ENCODE data around the gene DYNLT4. TPM values are rescaled to one million over a fixed set of nuclear protein-coding genes. Genes with fewer than 3 reads are reported as not detected.

Gene DYNLT4
- polyA plus RNA-seq, 1 of the 3 experiments (the other 2 are of a cell fraction): 0.61 TPM

GRCh38 chr1:44792736-44793502 lies 14.2 kb downstream of the DYNLT4 start:
- 85% methylated on average over 7 of the region's 9 CpGs for WGBS (ENCODE audit: low lambda C conversion rate)

GRCh38 chr1:44790968-44791801 lies 16.0 kb downstream of the DYNLT4 start:
- no peak overlapping the region for H2AFZ ChIP-seq (ENCODE audit: low read depth)
- no peaks in the 10 kb centered on the region for H3K27me3 ChIP-seq (ENCODE audit: insufficient read depth)
- ChIA-PET CTCF (interaction anchor here (0.6 to 1.1 kb wide), 4 partner anchors 8 to 62 kb away, joined by 3 to 5 read pairs (median 3); partner anchors contain the start of genes KIF2C and PLK3), POLR2A (interaction anchor here (0.9 to 1.6 kb wide), 3 partner anchors 9 to 16 kb away, joined by 3 to 5 read pairs (median 3); partner anchors contain the start of genes PLK3 and RPS8)
- H3K9me3 ChIP-seq: no peaks in the 10 kb centered on the region
- DNase-seq: no peak
- no peak overlapping the region for H3K9ac ChIP-seq
- no peaks in the 10 kb centered on the region for H3K9me2 ChIP-seq
- peaks cover 0 to 5% of the 10 kb centered on the region in 2 experiments; a peak in 1 of 4 replicates for H3K4me1 ChIP-seq (ENCODE audit: control insufficient read depth in 1 of 2, insufficient read depth in 2 of 2, low read depth in 1 of 2, low read length in 1 of 2)
- TF ChIP-seq EP300 (IDR thresholded peaks at IDR 0.05; ENCODE audit: borderline replicate concordance in 1 of 2, low read depth in 1 of 2, low read length in 1 of 2): no peak
- TF ChIP-seq MAX (IDR thresholded peaks at IDR 0.05; ENCODE audit: low read depth): no peak
- TF ChIP-seq ELF1 (IDR thresholded peaks at IDR 0.05): no peak
- TF ChIP-seq FOXJ3 (CRISPR knock-in tag; IDR thresholded peaks at IDR 0.05): no peak
- TF ChIP-seq NFIC (IDR thresholded peaks at IDR 0.05; ENCODE audit: borderline replicate concordance): no peak
- TF ChIP-seq ZBTB33 (IDR thresholded peaks at IDR 0.05; ENCODE audit: borderline replicate concordance, low read depth): no peak
- TF ChIP-seq NRF1 (IDR thresholded peaks at IDR 0.05; ENCODE audit: low read depth, low read length): no peak
- no peak for TF ChIP-seq RCOR1 (IDR thresholded peaks at IDR 0.05; ENCODE audit: low read length)
- TF ChIP-seq REST (IDR thresholded peaks at IDR 0.05; ENCODE audit: low read depth, low read length): no peak
- no peak for TF ChIP-seq RXRA (IDR thresholded peaks at IDR 0.05; ENCODE audit: borderline replicate concordance, low read depth)
- TF ChIP-seq YY1 (IDR thresholded peaks at IDR 0.05; ENCODE audit: low read depth): no peak
- no peak for TF ChIP-seq GABPA (IDR thresholded peaks at IDR 0.05; ENCODE audit: low read depth)
- TF ChIP-seq FOXM1 (IDR thresholded peaks at IDR 0.05; ENCODE audit: low read depth): no peak
- H3K27ac ChIP-seq (ENCODE audit: low read depth in 2 of 2, low read length in 1 of 2): no peak overlapping the region
- H4K20me1 ChIP-seq (ENCODE audit: insufficient read depth): no peaks in the 10 kb centered on the region
- H3F3A ChIP-seq (replicated peaks; ENCODE audit: insufficient read depth): peaks cover 4% of the 10 kb centered on the region
- H3K79me2 ChIP-seq (ENCODE audit: insufficient read depth): no peaks in the 10 kb centered on the region
- no peak overlapping the region for H3K4me2 ChIP-seq
- H3K36me3 ChIP-seq (replicated peaks in 1 of 2; ENCODE audit: control insufficient read depth in 1 of 2, insufficient read depth in 2 of 2, low read length in 1 of 2): no peaks in the 10 kb centered on the region
- 73% methylated on average over 5 of the region's 7 CpGs for WGBS (ENCODE audit: low lambda C conversion rate)
- H3K4me3 ChIP-seq (ENCODE audit: low read depth in 2 of 2, low read length in 1 of 2): no peak overlapping the region

More at GRCh38 chr1:44792736-44793502, 14.2 kb downstream of the DYNLT4 start:
- TF ChIP-seq MAX (IDR thresholded peaks at IDR 0.05; ENCODE audit: low read depth): no peak
- Histone ChIP-seq H2AFZ (ENCODE audit: low read depth) (no peak overlapping the region), H3K4me2 (no peak overlapping the region), H3K4me1 (ENCODE audit: control insufficient read depth in 1 of 2, insufficient read depth in 2 of 2, low read depth in 1 of 2, low read length in 1 of 2) (peaks cover 0 to 5% of the 10 kb centered on the region in 2 experiments; a peak in 1 of 4 replicates), H3K79me2 (ENCODE audit: insufficient read depth) (no peaks in the 10 kb centered on the region), H3K27me3 (ENCODE audit: insufficient read depth) (no peaks in the 10 kb centered on the region), H3K4me3 (ENCODE audit: low read depth in 2 of 2, low read length in 1 of 2) (no peak overlapping the region), H3F3A (replicated peaks; ENCODE audit: insufficient read depth) (peaks cover 9% of the 10 kb centered on the region), H3K36me3 (replicated peaks in 1 of 2; ENCODE audit: control insufficient read depth in 1 of 2, insufficient read depth in 2 of 2, low read length in 1 of 2) (no peaks in the 10 kb centered on the region), H3K9me2 (no peaks in the 10 kb centered on the region), H3K27ac (ENCODE audit: low read depth in 2 of 2, low read length in 1 of 2) (no peak overlapping the region), H3K9me3 (no peaks in the 10 kb centered on the region), H3K9ac (no peak overlapping the region), H4K20me1 (ENCODE audit: insufficient read depth) (no peaks in the 10 kb centered on the region)
- CTCF ChIA-PET: interaction anchor here (0.9 to 1.3 kb wide), 2 partner anchors 62 to 218 kb away, joined by 3 to 4 read pairs; partner anchors contain the start of genes HECTD3 and RNU5D-1
- POLR2A ChIA-PET: interaction anchor here (1.1 to 1.5 kb wide), 3 partner anchors 15 to 21 kb away, joined by 3 to 13 read pairs (median 3); partner anchors contain the start of gene RPS8
- no peak for DNase-seq
